RWPE2 (cell line): ENCODE data around the gene RASD1.

Source experiments
- ATAC-seq: fragments of 200-7000 bp; cut with Tn5 transposase; 3 replicates; pipeline ENCODE4 v1.9.1; 2021; ENCODE audit warnings: low read depth
- DNase-seq: peaks from one replicate; pipeline ENCODE4 v3.0.0-alpha.2; 2020; ENCODE audit warnings: low spot score
- H3K27ac ChIP-seq: fragments of 450-650 bp; 2 replicates; pipeline ENCODE4 v1.5.1; 2017; ENCODE audit warnings: mild to moderate bottlenecking; ENCODE audit not compliant: poor library complexity, severe bottlenecking
- H3K27me3 ChIP-seq: fragments of 250-450 bp; sonication (Bioruptor Pico); 2 replicates; pipeline ENCODE4 v1.5.1; 2021; ENCODE audit warnings: mild to moderate bottlenecking, moderate library complexity; ENCODE audit not compliant: insufficient read depth, poor library complexity, severe bottlenecking
- H3K36me3 ChIP-seq: fragments of 250-450 bp; sonication (Bioruptor Pico); 2 replicates; pipeline ENCODE4 v1.5.1; 2020; ENCODE audit warnings: low read depth, mild to moderate bottlenecking, moderate library complexity
- H3K4me1 ChIP-seq: fragments of 250-450 bp; sonication (Bioruptor Pico); 2 replicates; pipeline ENCODE4 v1.5.1; 2021; ENCODE audit warnings: mild to moderate bottlenecking, moderate library complexity; ENCODE audit not compliant: insufficient read depth, poor library complexity, severe bottlenecking
- H3K4me3 ChIP-seq: fragments of 250-450 bp; sonication (Bioruptor Pico); 2 replicates; pipeline ENCODE4 v1.5.1; 2021; ENCODE audit warnings: mild to moderate bottlenecking, moderate library complexity; ENCODE audit not compliant: severe bottlenecking
- H3K9me3 ChIP-seq: fragments of 250-450 bp; sonication (Bioruptor Pico); 2 replicates; pipeline ENCODE4 v1.5.1; 2021; ENCODE audit warnings: mild to moderate bottlenecking, moderate library complexity; ENCODE audit not compliant: severe bottlenecking
- CTCF ChIP-seq: fragments of 450-650 bp; IDR thresholded peaks from one replicate; pipeline ENCODE4 v1.5.1; 2017; ENCODE audit warnings: mild to moderate bottlenecking, moderate library complexity; ENCODE audit not compliant: poor library complexity, severe bottlenecking

Gene RASD1

GRCh38 chr17:17495536-17496188, 533 bp downstream of the RASD1 start:
- no peak for TF ChIP-seq CTCF
- peak; percentile 63 for DNase-seq
- Histone ChIP-seq H3K4me3 (peak overlapping the region; percentile 34), H3K27ac (no peak overlapping the region), H3K36me3 (0 out of 2 replicates have a peak, but pooled peaks cover 3% of the 10 kb centered on the region), H3K4me1 (peaks cover 4% of the 10 kb centered on the region), H3K27me3 (peaks cover 14% of the 10 kb centered on the region), H3K9me3 (no peaks in the 10 kb centered on the region)
- ATAC-seq, result no peak; the same call in 1 of the 3 replicates

GRCh38 chr17:17494870-17495535, 1.2 kb downstream of the RASD1 start:
- no peak for TF ChIP-seq CTCF
- Histone ChIP-seq H3K4me3 (no peak overlapping the region), H3K4me1 (peaks cover 4% of the 10 kb centered on the region), H3K27me3 (peaks cover 14% of the 10 kb centered on the region), H3K9me3 (no peaks in the 10 kb centered on the region), H3K27ac (no peak overlapping the region), H3K36me3 (0 out of 2 replicates have a peak, but pooled peaks cover 6% of the 10 kb centered on the region)
- no peak for ATAC-seq
- peak; percentile 40 for DNase-seq

- peaks cover 4% of the 10 kb centered on the region for H3K4me1 ChIP-seq
- no peak for TF ChIP-seq CTCF
- no peaks in the 10 kb centered on the region for H3K9me3 ChIP-seq
- H3K36me3 ChIP-seq, result 0 out of 2 replicates have a peak, but pooled peaks cover 6% of the 10 kb centered on the region
- DNase-seq, result no peak
- H3K27me3 ChIP-seq, result peaks cover 14% of the 10 kb centered on the region
- ATAC-seq, result no peak
- H3K27ac ChIP-seq, result no peak overlapping the region
- H3K4me3 ChIP-seq, result no peak overlapping the region
Measured at GRCh38 chr17:17494499-17494869, 1.7 kb downstream of the RASD1 start.

- no peaks in the 10 kb centered on the region for H3K9me3 ChIP-seq
- peaks cover 4% of the 10 kb centered on the region for H3K4me1 ChIP-seq
- H3K4me3 ChIP-seq, result no peak overlapping the region
- H3K27me3 ChIP-seq, result peaks cover 14% of the 10 kb centered on the region
- no peak overlapping the region for H3K27ac ChIP-seq
- ATAC-seq (no peak), DNase-seq (no peak)
- TF ChIP-seq CTCF, result no peak
- H3K36me3 ChIP-seq, result peaks cover 10% of the 10 kb centered on the region; the same call in 1 of the 2 replicates
Measured at GRCh38 chr17:17493986-17494466, 2.2 kb downstream of the RASD1 start.
